ENCODE data around the gene PTCHD1. TPM values are rescaled to one million over a fixed set of nuclear protein-coding genes. Genes with fewer than 3 reads are reported as not detected.

The PTCHD1 gene
- total RNA-seq, 1 experiment from 2014 or later = not detected

GRCh38 chrX:23394421-23394820, 59.8 kb downstream of the PTCHD1 start:
- H3K27me3 ChIP-seq (replicated peaks) = no peaks in the 10 kb centered on the region
- no peaks in the 10 kb centered on the region for H3K4me1 ChIP-seq (replicated peaks)
- H3K9me3 ChIP-seq (replicated peaks) = no peaks in the 10 kb centered on the region
- H3K27ac ChIP-seq = no peak overlapping the region
- no peak for DNase-seq (ENCODE audit: low read depth in 1 of 2, low spot score in 2 of 2)
- no peak overlapping the region for H3K4me3 ChIP-seq
- H3K36me3 ChIP-seq = no peaks in the 10 kb centered on the region

GRCh38 chrX:23396263-23396662, 61.6 kb downstream of the PTCHD1 start:
- Histone ChIP-seq H3K9me3 (replicated peaks) (no peaks in the 10 kb centered on the region), H3K36me3 (no peaks in the 10 kb centered on the region), H3K27me3 (replicated peaks) (no peaks in the 10 kb centered on the region), H3K4me3 (no peak overlapping the region), H3K27ac (no peak overlapping the region), H3K4me1 (replicated peaks) (no peaks in the 10 kb centered on the region)
- DNase-seq (ENCODE audit: low read depth in 1 of 2, low spot score in 2 of 2) = no peak

GRCh38 chrX:23398570-23398969, 63.9 kb downstream of the PTCHD1 start:
- H3K4me1 ChIP-seq (replicated peaks) = no peaks in the 10 kb centered on the region
- H3K27me3 ChIP-seq (replicated peaks) = no peaks in the 10 kb centered on the region
- H3K27ac ChIP-seq = no peak overlapping the region
- H3K4me3 ChIP-seq = no peak overlapping the region
- no peaks in the 10 kb centered on the region for H3K36me3 ChIP-seq
- DNase-seq (ENCODE audit: low read depth in 1 of 2, low spot score in 2 of 2) = no peak
- H3K9me3 ChIP-seq (replicated peaks) = no peaks in the 10 kb centered on the region

- H3K4me3 ChIP-seq = no peak overlapping the region
- no peaks in the 10 kb centered on the region for H3K9me3 ChIP-seq (replicated peaks)
- H3K4me1 ChIP-seq (replicated peaks) = no peaks in the 10 kb centered on the region
- no peak overlapping the region for H3K27ac ChIP-seq
- no peak for DNase-seq (ENCODE audit: low read depth in 1 of 2, low spot score in 2 of 2)
- no peaks in the 10 kb centered on the region for H3K36me3 ChIP-seq
- no peaks in the 10 kb centered on the region for H3K27me3 ChIP-seq (replicated peaks)
Observed at GRCh38 chrX:23403849-23404248, 69.2 kb downstream of the PTCHD1 start.

GRCh38 chrX:23422912-23423311, 88.3 kb downstream of the PTCHD1 start:
- Histone ChIP-seq H3K4me1 (replicated peaks) (no peaks in the 10 kb centered on the region), H3K27ac (no peak overlapping the region), H3K4me3 (no peak overlapping the region), H3K36me3 (no peaks in the 10 kb centered on the region), H3K9me3 (replicated peaks) (no peaks in the 10 kb centered on the region), H3K27me3 (replicated peaks) (no peaks in the 10 kb centered on the region)
- no peak for DNase-seq (ENCODE audit: low read depth in 1 of 2, low spot score in 2 of 2)

- no peak for DNase-seq (ENCODE audit: low read depth in 1 of 2, low spot score in 2 of 2)
- no peak overlapping the region for H3K27ac ChIP-seq
Observed at GRCh38 chrX:23434356-23434884, 99.8 kb downstream of the PTCHD1 start.

GRCh38 chrX:23435108-23435507, 100.5 kb downstream of the PTCHD1 start:
- Histone ChIP-seq H3K27ac (no peak overlapping the region), H3K4me1 (replicated peaks) (no peaks in the 10 kb centered on the region), H3K27me3 (replicated peaks) (no peaks in the 10 kb centered on the region), H3K4me3 (no peak overlapping the region), H3K9me3 (replicated peaks) (no peaks in the 10 kb centered on the region), H3K36me3 (no peaks in the 10 kb centered on the region)
- DNase-seq (ENCODE audit: low read depth in 1 of 2, low spot score in 2 of 2) = no peak

More at GRCh38 chrX:23434356-23434884, 99.8 kb downstream of the PTCHD1 start:
- H3K4me3 ChIP-seq = no peak overlapping the region
- H3K27me3 ChIP-seq (replicated peaks) = no peaks in the 10 kb centered on the region
- H3K9me3 ChIP-seq (replicated peaks) = no peaks in the 10 kb centered on the region
- H3K4me1 ChIP-seq (replicated peaks) = no peaks in the 10 kb centered on the region
- H3K36me3 ChIP-seq = no peaks in the 10 kb centered on the region

GRCh38 chrX:23435575-23435974, 100.9 kb downstream of the PTCHD1 start:
- Histone ChIP-seq H3K27me3 (replicated peaks) (no peaks in the 10 kb centered on the region), H3K36me3 (no peaks in the 10 kb centered on the region), H3K27ac (no peak overlapping the region), H3K4me3 (no peak overlapping the region), H3K9me3 (replicated peaks) (no peaks in the 10 kb centered on the region), H3K4me1 (replicated peaks) (no peaks in the 10 kb centered on the region)
- no peak for DNase-seq (ENCODE audit: low read depth in 1 of 2, low spot score in 2 of 2)

- no peaks in the 10 kb centered on the region for H3K4me1 ChIP-seq (replicated peaks)
- no peak overlapping the region for H3K4me3 ChIP-seq
- no peaks in the 10 kb centered on the region for H3K36me3 ChIP-seq
- H3K27me3 ChIP-seq (replicated peaks) = no peaks in the 10 kb centered on the region
- H3K9me3 ChIP-seq (replicated peaks) = no peaks in the 10 kb centered on the region
- H3K27ac ChIP-seq = no peak overlapping the region
- DNase-seq (ENCODE audit: low read depth in 1 of 2, low spot score in 2 of 2) = no peak
Observed at GRCh38 chrX:23436875-23437274, 102.2 kb downstream of the PTCHD1 start.

GRCh38 chrX:23451266-23451665, 116.6 kb downstream of the PTCHD1 start:
- DNase-seq (ENCODE audit: low read depth in 1 of 2, low spot score in 2 of 2) = no peak
- Histone ChIP-seq H3K4me1 (replicated peaks) (no peaks in the 10 kb centered on the region), H3K27me3 (replicated peaks) (no peaks in the 10 kb centered on the region), H3K36me3 (no peaks in the 10 kb centered on the region), H3K9me3 (replicated peaks) (no peaks in the 10 kb centered on the region), H3K4me3 (no peak overlapping the region), H3K27ac (no peak overlapping the region)

Data from SJSA1 (cell line).